Activated CD8-positive, alpha-beta memory T cell treated with anti-CD3 and anti-CD28 coated beads, Interleukin-2, amount 50 U/mL, for 4 hours (primary cell): Measurements from ENCODE around the gene CCDC63.
"Not testable (repeated sequence)": the region's sequence is repeated elsewhere in the genome, so short reads cannot be mapped to it uniquely, and the experiment has no call there.

Experiments
- DNase-seq: peaks from one replicate; pipeline ENCODE4 v3.0.0-alpha.2; 2020

Gene CCDC63

GRCh38 chr12:110844551-110845338 is 2.0 kb upstream of the CCDC63 start:
- DNase-seq = no peak

DNA sequence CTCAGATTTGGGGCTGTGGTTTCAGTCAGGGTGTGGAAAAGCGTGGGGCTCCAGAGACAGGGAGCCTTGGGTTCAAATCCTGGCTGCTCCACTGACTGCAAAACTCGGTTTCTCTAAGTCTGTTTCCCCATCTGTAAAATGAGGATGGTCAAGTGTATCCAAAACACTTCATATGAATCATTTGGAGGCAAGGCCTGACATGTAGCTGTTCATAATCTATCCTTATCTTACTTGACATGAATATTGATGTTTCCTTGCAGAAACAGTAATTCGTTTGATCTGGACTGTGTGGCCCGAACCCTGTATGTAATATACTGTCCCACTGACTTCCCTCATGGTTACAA is 1.5 kb upstream of the CCDC63 start:
- DNase-seq = no peak

DNA sequence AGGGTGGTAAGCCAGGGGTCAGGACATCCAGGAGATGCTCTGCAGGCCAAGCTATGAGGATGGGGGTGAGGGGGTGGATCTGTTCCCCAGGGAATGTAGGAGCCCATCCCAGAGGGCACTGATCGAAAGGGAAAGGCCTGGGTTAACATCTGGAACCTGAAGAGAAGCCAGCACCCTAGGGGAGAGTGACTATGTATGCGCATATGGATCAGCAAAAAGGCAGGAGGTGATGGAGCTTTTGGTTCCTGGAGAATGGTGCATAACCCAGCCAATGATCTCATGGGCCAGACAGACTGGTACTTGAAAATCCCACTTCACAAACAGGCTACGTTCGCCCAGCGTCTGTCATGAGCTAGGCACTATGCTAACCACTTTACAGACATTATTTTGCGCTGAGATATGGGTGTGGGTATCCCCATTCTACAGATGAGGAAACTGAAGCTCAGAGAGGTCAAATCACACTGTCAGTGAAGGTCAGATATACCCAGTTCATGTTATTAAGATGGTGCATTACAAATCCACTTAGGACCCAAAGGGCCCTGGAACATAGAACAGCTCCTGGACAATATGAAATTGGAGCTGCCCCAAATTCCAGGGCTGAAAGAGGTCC is 1.6 kb downstream of the CCDC63 start:
- DNase-seq = no peak

GRCh38 chr12:110849221-110849620 is 2.4 kb downstream of the CCDC63 start:
- DNase-seq = no peak

GRCh38 chr12:110849748-110850403 is 3.1 kb downstream of the CCDC63 start:
- no peak for DNase-seq

DNA sequence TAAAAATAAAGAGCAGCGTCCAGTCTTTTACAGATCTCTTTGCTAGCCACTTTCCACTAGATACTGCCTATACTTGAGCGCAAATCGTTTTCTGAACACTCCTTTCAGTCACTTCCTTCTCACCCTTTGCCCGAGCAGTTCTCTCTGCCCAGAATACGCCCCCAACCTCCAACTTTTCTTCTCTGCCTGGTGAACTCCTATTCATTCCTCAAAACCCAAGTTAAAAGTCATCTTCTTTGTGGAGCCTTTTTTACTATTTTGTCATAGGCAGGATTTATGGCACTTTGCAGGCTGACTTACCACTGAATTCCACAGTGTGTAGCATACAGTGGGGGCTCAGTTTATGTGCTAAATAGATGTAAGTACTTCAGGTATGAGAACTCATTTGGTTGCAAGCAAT is 4.0 kb downstream of the CCDC63 start:
- no peak for DNase-seq

DNA sequence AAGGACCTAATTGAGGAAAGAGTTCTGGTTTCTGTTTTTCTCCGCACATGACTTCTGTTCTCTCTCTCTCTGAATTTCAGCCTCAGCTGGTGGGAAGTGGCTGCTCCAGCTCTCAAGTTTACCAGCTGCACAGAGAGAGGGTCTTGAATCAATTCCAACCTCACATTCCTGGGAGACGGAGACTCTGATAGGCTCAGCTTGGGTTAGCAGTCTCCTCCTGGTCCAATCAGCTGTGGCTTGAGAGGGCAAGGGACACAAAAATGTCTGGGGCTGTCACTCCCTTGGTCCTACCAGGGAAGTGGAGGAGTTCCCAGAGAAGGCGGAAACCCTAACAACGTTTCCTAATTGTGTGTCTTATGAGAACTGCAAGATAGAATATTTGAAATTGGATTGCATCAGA is 7.0 kb downstream of the CCDC63 start:
- DNase-seq = no peak

- DNase-seq = no peak
These were observed 9.8 kb downstream of the CCDC63 start for GRCh38 chr12:110856542-110856941.

DNA sequence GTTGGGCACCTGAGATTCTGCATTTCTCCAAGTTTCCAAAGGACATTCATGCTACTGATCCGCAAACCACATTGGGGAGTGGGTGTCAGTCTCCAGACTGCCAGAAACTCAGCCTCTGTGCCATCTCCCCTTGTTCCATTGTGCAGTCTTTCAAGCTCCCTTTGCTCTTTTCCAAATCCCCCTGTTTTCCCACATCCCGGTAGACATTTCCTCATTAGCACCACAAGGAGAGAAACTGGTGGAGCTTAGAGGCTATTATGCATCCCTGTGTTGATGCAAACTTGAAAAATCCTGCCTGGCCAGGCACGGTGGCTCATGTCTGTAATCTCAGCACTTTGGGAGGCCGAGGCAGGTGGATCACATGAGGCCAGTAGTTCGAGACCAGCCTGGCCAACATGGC is 10.7 kb downstream of the CCDC63 start:
- DNase-seq = no peak

- DNase-seq = not testable (repeated sequence)
These were observed 11.2 kb downstream of the CCDC63 start for GRCh38 chr12:110857954-110858353.

DNA sequence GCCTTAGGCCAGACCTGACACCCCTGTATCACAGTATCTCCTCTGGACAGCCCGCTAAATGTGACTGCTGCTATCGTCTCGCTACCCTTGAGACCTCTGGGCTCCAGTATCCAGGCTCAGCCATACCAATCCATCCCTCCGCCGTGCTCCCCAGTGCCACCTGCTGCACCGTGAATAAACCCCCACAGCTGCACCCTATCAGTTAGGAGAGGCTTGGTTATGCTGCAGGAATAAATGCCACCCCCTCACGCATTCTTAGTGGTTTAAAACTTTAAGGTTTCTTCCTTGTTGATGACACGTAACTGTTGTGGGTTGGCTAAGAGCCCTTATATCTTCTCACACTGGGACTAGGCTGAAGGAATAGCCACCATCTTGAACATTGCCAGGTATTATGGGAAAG is 12.1 kb downstream of the CCDC63 start:
- DNase-seq = no peak

- DNase-seq = no peak
These were observed 14.1 kb downstream of the CCDC63 start for GRCh38 chr12:110860833-110861296.

DNA sequence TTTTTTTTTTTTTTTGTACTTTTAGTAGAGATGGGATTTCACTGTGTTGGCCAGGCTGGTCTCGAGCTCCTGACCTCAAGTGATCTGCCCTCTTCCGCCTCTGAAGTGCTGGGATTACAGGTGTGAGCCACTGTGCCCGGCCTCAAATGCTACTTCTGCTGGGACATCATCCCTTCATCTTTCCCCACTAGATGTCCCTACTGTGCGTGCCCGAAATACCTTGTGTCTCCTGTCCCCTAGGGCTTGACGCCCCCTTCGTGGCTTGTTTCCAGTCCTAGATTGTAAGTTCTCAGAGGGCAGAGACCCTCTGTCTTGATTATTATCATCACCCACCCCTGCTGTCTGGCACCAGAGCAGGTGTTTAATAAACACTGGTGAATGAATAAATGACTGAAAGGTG is 14.9 kb downstream of the CCDC63 start:
- no peak for DNase-seq

GRCh38 chr12:110862329-110862728 is 15.5 kb downstream of the CCDC63 start:
- no peak for DNase-seq

- no peak for DNase-seq
These were observed 16.4 kb downstream of the CCDC63 start for GRCh38 chr12:110863161-110863560.

DNA sequence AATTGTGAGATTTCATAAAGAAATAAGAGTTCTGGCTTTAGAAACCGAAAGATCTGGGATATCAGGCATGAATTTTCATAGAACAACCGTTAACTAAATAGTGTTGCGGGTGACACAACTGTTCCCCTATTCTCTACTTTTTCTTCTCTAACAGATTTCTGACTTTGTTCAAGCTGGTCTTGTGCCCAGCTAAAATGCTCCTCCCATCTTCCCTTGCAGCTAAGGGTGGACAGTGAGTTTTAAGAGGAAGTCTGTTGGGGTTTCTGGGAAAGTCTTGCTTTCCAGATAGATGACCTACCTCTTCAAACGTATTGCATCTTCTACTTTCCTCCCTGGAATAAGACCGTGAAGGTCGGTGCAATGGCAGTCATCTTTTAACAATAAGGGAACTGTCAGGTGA is 18.7 kb downstream of the CCDC63 start:
- DNase-seq = no peak

- DNase-seq = no peak
These were observed 22.2 kb downstream of the CCDC63 start for GRCh38 chr12:110869026-110869425.

- DNase-seq = no peak
These were observed 23.0 kb downstream of the CCDC63 start for GRCh38 chr12:110869803-110870202.

DNA sequence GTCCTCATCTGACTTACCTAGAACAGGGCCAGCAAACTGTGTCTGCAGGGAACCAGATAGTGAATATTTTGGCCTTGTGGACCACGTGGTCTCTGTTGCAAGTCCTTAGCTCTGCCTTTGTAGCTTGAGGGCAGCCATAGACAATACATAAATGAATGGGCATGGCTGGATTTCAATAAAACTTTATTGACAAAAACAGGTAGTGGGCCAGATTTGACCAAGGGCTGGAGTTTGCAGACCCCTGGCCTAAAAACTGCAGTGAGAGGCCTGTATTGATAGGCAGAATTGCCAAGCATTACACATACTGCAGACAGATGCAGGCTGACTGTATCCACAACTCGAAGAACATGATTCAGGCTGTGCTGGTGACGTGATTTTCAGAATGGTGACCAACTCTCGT is 25.3 kb downstream of the CCDC63 start:
- no peak for DNase-seq

- DNase-seq = no peak
These were observed 27.6 kb downstream of the CCDC63 start for GRCh38 chr12:110874351-110874750.

- DNase-seq = no peak
These were observed 28.0 kb downstream of the CCDC63 start for GRCh38 chr12:110874781-110875180.

- DNase-seq = no peak
These were observed 33.9 kb downstream of the CCDC63 start for GRCh38 chr12:110880651-110881050.

DNA sequence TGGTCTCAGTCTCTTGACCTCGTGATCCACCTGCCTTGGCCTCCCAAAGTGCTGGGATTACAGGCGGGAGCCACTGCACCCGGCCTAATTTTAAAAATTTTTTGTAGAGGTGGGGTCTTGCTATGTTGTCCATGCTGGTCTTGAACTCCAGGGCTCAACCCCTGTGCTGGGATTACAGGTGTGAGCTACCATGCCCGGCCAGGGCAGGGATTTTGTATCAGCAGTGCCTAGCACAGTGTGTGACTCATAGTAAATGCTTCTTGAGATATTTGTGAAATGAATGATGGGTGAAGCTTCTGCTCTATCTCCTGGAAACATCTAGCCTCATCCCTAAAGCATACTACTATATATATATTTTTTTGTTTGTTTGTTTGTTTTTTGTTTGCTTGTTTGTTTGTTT is 36.5 kb downstream of the CCDC63 start:
- no peak for DNase-seq

- no peak for DNase-seq
These were observed 38.5 kb downstream of the CCDC63 start for GRCh38 chr12:110885152-110885840.
